SHP77 (cell line): ENCODE results near the gene FAM98C.
A peak's percentile ranks its signal among the peaks of the same experiment; 100 is the strongest.
"Not testable (repeated sequence)": the region's sequence is repeated elsewhere in the genome, so short reads cannot be mapped to it uniquely, and the experiment has no call there.

ENCODE experiments used
- DNase-seq, 2 experiments: peaks; one replicate each; lab custom pipeline; 2025; lab: John Stamatoyannopoulos, UW

The FAM98C gene

DNA sequence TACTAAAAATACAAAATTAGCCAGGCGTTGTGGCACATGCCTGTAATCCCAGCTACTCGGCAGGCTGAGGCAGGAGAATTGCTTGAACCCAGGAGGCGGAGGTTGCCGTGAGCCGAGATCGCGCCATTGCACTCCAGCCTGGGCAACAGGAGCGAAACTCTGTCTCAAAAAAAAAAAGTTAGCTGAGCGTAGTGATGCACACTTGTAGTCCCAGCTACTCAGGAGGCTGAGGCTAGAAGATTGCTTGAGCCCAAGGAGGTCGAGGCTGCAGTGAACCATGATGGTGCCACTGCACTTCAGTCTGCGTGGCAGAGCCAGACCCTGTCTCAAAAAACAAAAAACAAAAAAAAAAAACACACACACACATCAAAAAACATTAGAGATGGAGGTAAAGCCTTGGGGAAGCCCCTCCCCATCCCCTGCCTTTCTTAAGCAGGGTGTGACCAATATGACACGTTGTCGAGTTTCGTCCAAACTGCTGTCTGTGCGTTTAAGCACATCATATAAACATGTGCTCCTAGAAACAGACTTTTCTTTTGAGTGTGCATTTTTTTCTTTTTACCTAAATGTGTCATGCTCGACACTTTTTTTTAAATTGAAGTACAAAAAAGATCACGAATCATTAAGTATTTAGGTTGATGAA lies 24.3 kb downstream of the FAM98C start:
- DNase-seq, result not testable (repeated sequence)

DNA sequence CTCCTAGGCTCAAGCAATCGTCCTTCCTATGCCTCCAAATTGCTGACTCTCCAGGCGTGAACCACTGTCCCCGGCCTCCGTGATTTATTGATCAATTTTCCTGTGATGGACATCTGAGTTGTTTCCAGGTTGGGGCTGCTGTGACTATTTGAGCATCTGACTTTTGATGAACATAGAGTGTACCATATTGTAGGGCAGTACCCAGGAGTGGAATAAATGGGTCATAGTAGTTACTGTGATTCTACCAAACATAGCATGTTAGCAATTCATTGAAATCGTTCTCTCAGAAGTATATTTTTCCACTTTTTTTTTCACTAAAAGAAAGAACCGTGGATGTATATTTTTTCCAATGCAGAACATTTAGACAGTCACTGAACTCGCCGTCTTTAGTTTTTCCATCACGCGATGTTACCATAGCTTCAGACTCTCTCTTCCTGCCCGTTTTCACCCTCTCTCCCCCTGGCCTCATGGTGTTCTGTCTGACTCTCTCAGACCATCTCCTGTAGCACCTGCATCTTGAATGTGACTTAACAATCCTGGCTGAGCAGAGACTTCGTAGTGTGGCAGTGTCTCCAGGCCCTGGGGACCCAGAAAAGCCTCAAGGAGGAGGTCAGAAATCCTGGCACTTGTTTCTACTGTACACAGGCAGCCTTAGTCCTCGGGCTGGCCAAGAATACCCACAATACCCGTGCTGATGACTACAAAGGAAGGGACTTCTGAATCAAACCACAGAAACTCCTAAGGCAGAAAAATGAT lies 26.3 kb downstream of the FAM98C start:
- DNase-seq, result no peak

DNA sequence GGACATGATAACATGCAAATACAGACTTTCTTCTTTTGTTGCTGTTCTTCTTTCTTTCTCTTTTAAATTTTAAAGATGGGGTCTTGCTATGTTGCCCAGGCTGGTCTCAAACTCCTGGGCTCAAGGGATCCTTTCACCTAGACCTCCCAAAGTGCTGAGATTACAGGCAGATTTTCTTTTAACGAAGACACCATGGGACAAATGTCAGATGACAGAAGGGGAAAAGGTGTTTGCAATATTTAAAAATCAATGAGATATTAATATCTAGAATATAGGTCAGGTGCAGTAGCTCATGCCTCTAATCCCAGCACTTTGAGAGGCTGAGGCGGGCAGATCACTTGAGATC lies 26.9 kb downstream of the FAM98C start:
- DNase-seq, result no peak

- no peak for DNase-seq
These were observed 28.0 kb downstream of the FAM98C start for GRCh38 chr19:38430931-38431330.

DNA sequence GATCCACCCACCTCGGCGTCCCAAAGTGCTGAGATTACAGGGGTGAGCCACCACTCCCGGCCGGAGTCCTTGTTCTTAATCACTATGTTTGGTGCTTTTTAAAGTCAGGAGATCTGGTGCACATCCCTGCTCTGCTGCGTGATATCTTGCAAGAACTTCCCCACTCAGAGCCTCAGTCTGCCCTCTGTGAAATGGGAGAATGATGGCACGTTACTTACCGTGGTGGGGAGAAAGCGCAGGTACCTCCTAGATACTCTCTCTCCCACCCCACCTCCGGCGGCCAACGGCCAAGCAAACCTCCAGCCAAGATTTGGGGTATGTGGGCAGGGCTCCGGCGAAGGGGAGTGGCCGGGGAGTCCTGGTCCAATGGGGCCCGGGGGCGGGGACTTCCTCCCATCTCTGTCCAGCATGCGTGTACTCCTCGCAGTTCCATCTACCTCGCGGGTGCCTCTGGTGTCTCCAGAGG lies 30.4 kb downstream of the FAM98C start, which contains the start of gene RYR1:
TSS of gene RYR1 (plus strand) at position 424 of the 466 bp plus-strand sequence. CDS start 139 bp downstream, outside the sequence.
- DNase-seq, result no peak

- DNase-seq, result no peak
These were observed 31.7 kb downstream of the FAM98C start for GRCh38 chr19:38434549-38435051.

- DNase-seq, result no peak
These were observed 34.4 kb downstream of the FAM98C start for GRCh38 chr19:38437295-38437694.

DNA sequence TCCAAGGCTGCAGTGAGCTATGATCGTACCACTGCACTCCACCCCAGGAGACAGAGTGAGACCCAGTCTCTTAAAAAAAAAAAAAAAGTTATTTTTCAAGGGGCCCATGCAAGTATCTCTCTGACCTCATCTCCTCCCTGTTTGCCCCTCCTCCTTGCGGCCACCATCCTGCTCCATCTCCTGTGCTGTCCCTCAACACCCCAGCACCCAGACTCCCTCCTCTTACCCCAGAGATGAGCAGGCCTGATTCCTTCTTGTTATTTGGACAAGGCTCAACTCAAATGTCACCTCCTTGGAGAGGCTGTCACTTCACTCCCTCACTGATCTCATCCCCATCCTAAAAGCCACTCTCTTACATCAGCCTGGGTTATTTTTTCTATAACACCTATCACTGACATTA lies 35.0 kb downstream of the FAM98C start:
- DNase-seq, result no peak

DNA sequence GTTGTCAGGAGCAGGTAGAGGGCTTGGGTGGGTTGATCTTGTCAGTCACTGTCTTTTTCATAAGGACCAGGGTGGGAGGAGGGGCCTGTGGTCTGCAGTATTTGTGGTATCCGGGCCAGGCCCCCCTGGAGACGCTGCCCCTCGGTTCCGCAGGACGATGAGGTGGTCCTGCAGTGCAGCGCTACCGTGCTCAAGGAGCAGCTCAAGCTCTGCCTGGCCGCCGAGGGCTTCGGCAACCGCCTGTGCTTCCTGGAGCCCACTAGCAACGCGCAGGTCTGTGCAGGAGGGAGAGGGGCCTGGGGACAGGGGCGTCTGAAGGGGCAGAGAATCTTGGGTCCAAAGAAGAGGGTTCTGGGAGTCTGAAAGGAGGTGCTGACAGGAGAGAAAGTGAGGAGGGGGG lies 37.7 kb downstream of the FAM98C start:
- no peak for DNase-seq

DNA sequence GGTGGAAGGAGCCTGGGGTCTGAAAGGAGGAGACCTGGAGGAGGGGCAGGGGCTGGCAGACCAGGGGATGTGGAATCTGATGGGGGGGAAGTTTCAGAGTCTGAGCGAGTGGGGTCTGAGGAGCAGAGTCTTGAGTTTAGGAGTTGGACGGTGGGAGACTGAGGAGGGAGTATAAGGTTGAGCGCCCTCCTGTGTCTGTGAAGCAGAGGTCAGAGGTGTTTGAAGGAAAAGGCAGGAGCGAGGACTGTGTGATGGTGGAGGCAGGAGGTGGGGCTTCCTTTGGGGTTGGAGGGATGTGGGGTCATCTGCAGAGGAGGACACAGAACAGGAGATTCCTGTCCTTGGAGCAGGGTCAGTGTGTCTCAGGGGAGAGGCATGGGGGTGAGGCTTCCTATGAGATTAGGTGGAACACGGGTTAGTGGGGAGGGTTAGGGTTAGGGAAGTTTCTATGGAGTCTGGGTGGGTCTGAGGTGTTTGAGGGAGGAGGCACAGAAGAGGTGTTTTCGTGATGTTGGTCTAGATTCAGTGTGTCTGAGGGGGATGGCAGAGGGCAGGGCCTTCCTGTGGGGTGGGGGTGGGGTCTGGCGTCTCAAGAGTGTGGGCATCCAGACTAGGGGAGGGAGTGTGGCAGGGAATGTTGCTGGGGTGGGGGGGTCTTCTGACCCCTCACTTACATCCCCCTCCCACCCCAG lies 38.9 kb downstream of the FAM98C start:
- DNase-seq, result no peak

GRCh38 chr19:38442736-38443135 lies 39.8 kb downstream of the FAM98C start:
- no peak for DNase-seq

DNA sequence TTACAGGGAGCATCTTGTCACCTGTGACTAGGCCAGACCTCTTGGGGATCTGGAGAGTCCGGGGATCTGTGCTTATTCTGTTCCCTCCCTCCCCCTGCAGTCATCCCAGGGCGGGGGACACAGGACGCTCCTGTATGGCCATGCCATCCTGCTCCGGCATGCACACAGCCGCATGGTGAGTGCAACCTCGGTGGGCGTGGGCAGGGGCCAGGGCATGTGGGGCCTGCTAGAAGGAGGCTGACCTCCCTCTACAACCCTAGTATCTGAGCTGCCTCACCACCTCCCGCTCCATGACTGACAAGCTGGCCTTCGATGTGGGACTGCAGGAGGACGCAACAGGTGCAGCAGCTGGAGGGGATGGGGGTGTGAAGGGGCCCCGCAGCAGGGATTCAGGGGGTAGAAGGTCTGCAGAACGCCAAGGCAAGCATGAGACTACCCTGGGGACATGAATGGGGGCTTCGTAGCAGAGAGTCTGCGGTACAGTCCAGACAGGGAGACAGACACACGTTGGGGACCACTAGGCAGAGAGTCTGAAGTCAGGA lies 40.6 kb downstream of the FAM98C start:
- DNase-seq, result no peak

GRCh38 chr19:38444026-38444425 lies 41.1 kb downstream of the FAM98C start:
- no peak for DNase-seq

- no peak for DNase-seq
These were observed 42.5 kb downstream of the FAM98C start for GRCh38 chr19:38445362-38445761.

- no peak for DNase-seq
These were observed 45.3 kb downstream of the FAM98C start for GRCh38 chr19:38448225-38448624.

DNA sequence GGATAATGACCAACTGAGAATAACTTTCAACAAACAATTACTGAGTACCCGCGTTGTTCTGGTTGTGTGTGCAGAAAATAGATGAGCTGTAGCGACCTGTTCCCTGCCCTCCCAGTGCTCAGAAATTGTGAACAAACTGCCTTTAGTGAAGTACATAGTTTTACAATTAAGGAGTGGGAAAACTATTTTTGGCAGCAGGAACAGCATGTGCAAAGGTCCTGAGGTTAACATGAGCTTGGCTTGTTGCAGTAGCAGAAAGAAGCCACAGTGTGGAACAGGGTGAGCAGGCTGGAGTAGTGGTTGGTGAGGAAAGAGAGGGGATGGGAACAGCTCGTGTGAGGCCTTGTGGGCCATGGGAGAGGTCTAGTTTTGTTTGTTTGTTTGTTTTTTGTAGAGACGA lies 46.6 kb downstream of the FAM98C start:
- no peak for DNase-seq

- no peak for DNase-seq
These were observed 48.1 kb downstream of the FAM98C start for GRCh38 chr19:38451036-38451435.

- DNase-seq, result no peak
These were observed 48.7 kb downstream of the FAM98C start for GRCh38 chr19:38451629-38452028.

- DNase-seq, result peak in 1 of 2 experiments; percentile 13
These were observed 49.8 kb downstream of the FAM98C start for GRCh38 chr19:38452430-38453366.

GRCh38 chr19:38453596-38453995 lies 50.7 kb downstream of the FAM98C start:
- no peak for DNase-seq

DNA sequence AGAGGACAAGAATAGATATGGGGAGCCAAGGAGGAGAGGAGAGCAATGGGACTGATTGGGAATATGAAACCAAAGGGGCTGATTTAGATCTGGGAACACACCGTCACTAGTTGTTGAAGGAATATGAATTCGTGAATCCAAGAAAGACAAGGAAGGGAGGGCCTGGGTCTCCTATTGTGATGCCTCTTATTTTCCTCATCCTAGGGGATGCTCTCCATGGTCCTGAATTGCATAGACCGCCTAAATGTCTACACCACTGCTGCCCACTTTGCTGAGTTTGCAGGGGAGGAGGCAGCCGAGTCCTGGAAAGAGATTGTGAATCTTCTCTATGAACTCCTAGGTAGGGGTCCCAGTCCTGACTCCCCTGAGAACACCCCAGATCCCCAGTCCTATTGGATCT lies 52.1 kb downstream of the FAM98C start:
- no peak for DNase-seq
